Stimulated activated CD8-positive, alpha-beta memory T cell treated with anti-CD3 and anti-CD28 coated beads, Interleukin-15, amount 100 ng/mL, for 48 hours (primary cell): ENCODE results near the gene TTF2.
A peak's percentile ranks its signal among the peaks of the same experiment; 100 is the strongest.

Source experiments
- DNase-seq, 2 donors: peaks; one replicate each; pipeline ENCODE4 v3.0.0-alpha.2; 2020; ENCODE audit warnings: low read depth in 2 of 2

TTF2 gene

GRCh38 chr1:117059678-117060440, at the start of gene TTF2:
TTF2 (plus strand) TSS chr1:117060326; CDS start chr1:117060347, 21 bp downstream.
- peak; percentile 94 to 95 for DNase-seq

- DNase-seq = no peak
Observed at GRCh38 chr1:117011334-117011733, 48.8 kb upstream of the TTF2 start.

GRCh38 chr1:117013309-117013858, 46.7 kb upstream of the TTF2 start:
- no peak for DNase-seq

GRCh38 chr1:117014209-117014608, 45.9 kb upstream of the TTF2 start:
- no peak for DNase-seq

- DNase-seq = no peak
Observed at GRCh38 chr1:117015724-117016123, 44.4 kb upstream of the TTF2 start.

GRCh38 chr1:117017062-117017461, 43.1 kb upstream of the TTF2 start:
- no peak for DNase-seq

GRCh38 chr1:117017648-117018047, 42.5 kb upstream of the TTF2 start:
- no peak for DNase-seq

- DNase-seq = no peak
Observed at GRCh38 chr1:117020526-117021156, 39.5 kb upstream of the TTF2 start.

- DNase-seq = no peak
Observed at GRCh38 chr1:117022114-117022513, 38.0 kb upstream of the TTF2 start.

GRCh38 chr1:117025568-117025967, 34.6 kb upstream of the TTF2 start:
- no peak for DNase-seq

- DNase-seq = no peak
Observed at GRCh38 chr1:117026361-117026760, 33.8 kb upstream of the TTF2 start.

- DNase-seq = no peak
Observed at GRCh38 chr1:117029685-117030084, 30.4 kb upstream of the TTF2 start.

GRCh38 chr1:117030271-117030877, 29.8 kb upstream of the TTF2 start:
- DNase-seq = no peak

GRCh38 chr1:117032266-117032665, 27.9 kb upstream of the TTF2 start:
- DNase-seq = no peak

GRCh38 chr1:117032681-117033539, 27.2 kb upstream of the TTF2 start:
- no peak for DNase-seq

GRCh38 chr1:117033772-117034171, 26.4 kb upstream of the TTF2 start:
- DNase-seq = no peak

- DNase-seq = no peak
Observed at GRCh38 chr1:117034791-117035290, 25.3 kb upstream of the TTF2 start.

- no peak for DNase-seq
Observed at GRCh38 chr1:117036018-117036461, 24.1 kb upstream of the TTF2 start.

GRCh38 chr1:117037802-117038201, 22.3 kb upstream of the TTF2 start:
- no peak for DNase-seq

GRCh38 chr1:117038236-117038635, 21.9 kb upstream of the TTF2 start:
- no peak for DNase-seq

- DNase-seq = no peak
Observed at GRCh38 chr1:117044217-117044616, 15.9 kb upstream of the TTF2 start.
